Stomach smooth muscle (tissue), 2 donors: Measurements from ENCODE around the gene OR52A1.
"Not testable (repeated sequence)": the region's sequence is repeated elsewhere in the genome, so short reads cannot be mapped to it uniquely, and the experiment has no call there.

ENCODE experiments used
- H3K27ac ChIP-seq: one replicate; pipeline ENCODE4 v1.7.0; 2013; ENCODE audit warnings: mild to moderate bottlenecking, low read length, inconsistent platforms
- H3K27me3 ChIP-seq, 2 donors: one replicate each; pipeline ENCODE4 v1.7.0; 2013; ENCODE audit warnings: low read length in 2 of 2; ENCODE audit not compliant: insufficient read depth in 2 of 2, control insufficient read depth in 1 of 2
- H3K36me3 ChIP-seq, 2 donors: one replicate each; pipeline ENCODE4 v1.7.0; 2013; ENCODE audit warnings: low read length in 2 of 2; ENCODE audit not compliant: control insufficient read depth in 2 of 2, insufficient read depth in 2 of 2
- H3K4me1 ChIP-seq: one replicate; pipeline ENCODE4 v1.7.0; 2013; ENCODE audit warnings: low read length; ENCODE audit not compliant: control insufficient read depth, insufficient read depth
- H3K4me3 ChIP-seq, 2 donors: one replicate each; pipeline ENCODE4 v1.7.0; 2013; ENCODE audit warnings: low read length in 2 of 2
- H3K9ac ChIP-seq, 2 donors: one replicate each; pipeline ENCODE4 v1.7.0; 2013; ENCODE audit warnings: low read length in 2 of 2, mild to moderate bottlenecking in 1 of 2
- H3K9me3 ChIP-seq, 2 donors: one replicate each; pipeline ENCODE4 v1.7.0; 2013; ENCODE audit warnings: low read length in 2 of 2; ENCODE audit not compliant: control insufficient read depth in 2 of 2
- donor health status: healthy.
- donor health status: Pancreatic carcinoma.

OR52A1 gene

DNA sequence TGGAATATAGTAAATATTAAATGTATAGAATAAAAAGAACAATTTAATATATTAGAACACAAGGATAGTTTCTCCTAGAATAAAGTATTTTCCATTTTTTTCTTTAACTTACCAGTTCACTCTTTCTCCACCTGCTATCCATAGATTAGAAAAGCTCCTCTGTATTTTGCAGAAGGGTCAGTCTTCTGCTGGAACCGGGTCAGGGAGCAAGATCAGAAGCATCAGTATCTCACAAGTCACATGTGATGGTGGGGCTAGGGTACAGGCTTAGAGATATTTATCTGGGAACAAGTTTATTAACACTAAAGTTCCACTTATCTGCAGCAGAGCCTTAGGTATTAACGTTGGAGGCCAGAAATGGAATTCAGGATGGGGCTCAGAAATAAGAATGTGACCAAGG lies 17.3 kb upstream of the OR52A1 start:
- Histone ChIP-seq H3K4me3 (no peak overlapping the region), H3K4me1 (no peaks in the 10 kb centered on the region), H3K36me3 (no peaks in the 10 kb centered on the region), H3K9me3 (no peaks in the 10 kb centered on the region), H3K27me3 (no peaks in the 10 kb centered on the region), H3K9ac (no peak overlapping the region), H3K27ac (no peak overlapping the region)

DNA sequence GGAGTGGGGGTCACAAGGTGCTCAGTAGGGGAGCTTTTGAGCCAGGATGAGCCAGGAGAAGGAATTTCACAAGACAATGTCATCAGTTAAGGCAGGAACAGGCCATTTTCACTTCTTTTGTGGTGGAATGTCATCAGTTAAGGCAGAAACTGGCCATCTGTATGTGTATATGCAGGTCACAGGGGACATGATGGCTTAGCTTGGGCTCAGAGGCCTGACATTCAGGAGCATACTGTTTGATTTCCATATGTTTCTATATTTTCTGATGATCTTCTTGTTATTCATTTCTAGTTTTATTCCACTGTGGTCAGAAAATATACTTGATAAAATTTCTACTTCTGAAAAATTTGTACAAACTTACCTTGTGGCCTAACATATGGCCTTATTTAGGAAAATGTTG lies 11.3 kb upstream of the OR52A1 start:
- H3K9me3 ChIP-seq, H3K9ac ChIP-seq, H3K36me3 ChIP-seq, H3K4me3 ChIP-seq, H3K4me1 ChIP-seq, H3K27ac ChIP-seq, H3K27me3 ChIP-seq: not testable (repeated sequence)

DNA sequence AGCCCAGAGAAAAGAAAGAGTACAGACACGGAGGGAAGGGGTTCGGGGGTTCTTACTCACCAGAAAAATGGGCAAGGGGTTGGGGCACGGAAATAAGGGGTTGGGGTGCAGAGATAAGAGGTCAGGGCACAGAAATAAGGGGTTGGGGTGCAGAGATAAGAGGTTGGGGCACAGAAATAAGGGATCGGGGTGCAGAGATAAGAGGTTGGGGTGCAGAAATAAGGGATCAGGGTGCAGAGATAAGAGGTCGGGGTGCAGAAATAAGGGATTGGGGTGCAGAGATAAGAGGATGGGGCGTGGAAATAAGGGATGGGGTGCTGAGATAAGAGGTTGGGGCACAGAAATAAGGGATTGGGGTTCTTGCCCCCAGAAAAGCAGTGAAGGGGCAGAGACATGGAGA lies 10.2 kb upstream of the OR52A1 start:
- not testable (repeated sequence) for H3K36me3 ChIP-seq, H3K27ac ChIP-seq, H3K9me3 ChIP-seq, H3K4me3 ChIP-seq, H3K4me1 ChIP-seq, H3K9ac ChIP-seq, H3K27me3 ChIP-seq

DNA sequence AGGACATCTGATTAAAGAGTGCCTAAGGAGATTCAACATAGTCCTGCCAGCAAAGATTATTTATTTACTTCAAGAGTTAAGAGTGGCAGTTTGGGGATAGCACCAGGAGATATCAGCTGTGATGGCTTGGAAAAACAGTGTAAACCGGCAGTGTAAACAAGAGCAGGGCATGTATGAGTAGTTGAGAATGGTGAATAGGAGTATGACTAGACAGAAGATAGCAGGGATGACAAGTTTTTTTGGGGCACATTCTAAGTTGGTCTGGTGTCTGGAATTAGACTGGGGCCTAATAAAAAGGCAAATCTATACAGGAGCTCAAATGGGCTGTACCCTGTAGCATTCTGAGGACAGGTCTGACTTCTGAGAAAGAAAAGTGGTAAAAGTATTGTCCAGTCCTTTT lies 6.5 kb upstream of the OR52A1 start:
- not testable (repeated sequence) for H3K9me3 ChIP-seq, H3K27ac ChIP-seq, H3K36me3 ChIP-seq, H3K4me3 ChIP-seq, H3K4me1 ChIP-seq, H3K9ac ChIP-seq, H3K27me3 ChIP-seq

DNA sequence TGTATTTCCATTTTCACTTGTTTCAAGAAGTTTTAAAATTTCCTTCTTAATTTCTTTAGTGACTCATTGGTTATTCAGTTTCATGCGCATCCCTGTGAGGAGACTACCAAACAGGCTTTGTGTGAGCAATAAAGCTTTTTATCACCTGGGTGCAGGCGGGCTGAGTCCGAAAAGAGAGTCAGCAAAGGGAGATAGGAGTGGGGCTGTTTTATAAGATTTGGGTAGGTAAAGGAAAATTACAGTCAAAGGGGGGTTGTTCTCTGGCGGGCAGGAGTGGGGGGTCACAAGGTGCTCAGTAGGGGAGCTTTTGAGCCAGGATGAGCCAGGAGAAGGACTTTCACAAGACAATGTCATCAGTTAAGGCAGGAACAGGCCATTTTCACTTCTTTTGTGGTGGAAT lies 5.7 kb upstream of the OR52A1 start:
- not testable (repeated sequence) for H3K4me1 ChIP-seq, H3K9ac ChIP-seq, H3K9me3 ChIP-seq, H3K36me3 ChIP-seq, H3K27ac ChIP-seq, H3K27me3 ChIP-seq, H3K4me3 ChIP-seq

DNA sequence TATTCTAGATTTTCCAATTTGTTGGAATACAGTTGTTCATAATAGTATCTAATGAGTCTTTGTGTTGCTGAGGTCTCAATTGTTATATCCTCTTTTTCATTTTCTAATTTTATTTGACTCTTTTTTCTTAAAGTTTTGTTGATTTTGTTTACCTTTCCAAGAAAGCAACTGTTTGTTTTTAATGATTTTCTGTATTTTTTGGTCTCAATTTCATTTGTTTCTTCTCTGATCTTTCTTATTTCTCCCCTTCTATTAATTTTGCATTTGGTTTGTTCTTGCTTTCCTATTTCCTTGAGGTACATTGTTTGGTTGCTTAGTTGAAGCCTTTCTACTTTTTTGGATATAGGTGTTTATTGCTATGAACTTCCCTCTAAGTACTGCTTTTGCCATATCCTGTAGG lies 5.2 kb upstream of the OR52A1 start:
- Histone ChIP-seq H3K27ac (no peak overlapping the region), H3K36me3 (no peaks in the 10 kb centered on the region), H3K4me1 (no peaks in the 10 kb centered on the region), H3K9ac (no peak overlapping the region), H3K4me3 (no peak overlapping the region), H3K9me3 (no peaks in the 10 kb centered on the region), H3K27me3 (no peaks in the 10 kb centered on the region)

DNA sequence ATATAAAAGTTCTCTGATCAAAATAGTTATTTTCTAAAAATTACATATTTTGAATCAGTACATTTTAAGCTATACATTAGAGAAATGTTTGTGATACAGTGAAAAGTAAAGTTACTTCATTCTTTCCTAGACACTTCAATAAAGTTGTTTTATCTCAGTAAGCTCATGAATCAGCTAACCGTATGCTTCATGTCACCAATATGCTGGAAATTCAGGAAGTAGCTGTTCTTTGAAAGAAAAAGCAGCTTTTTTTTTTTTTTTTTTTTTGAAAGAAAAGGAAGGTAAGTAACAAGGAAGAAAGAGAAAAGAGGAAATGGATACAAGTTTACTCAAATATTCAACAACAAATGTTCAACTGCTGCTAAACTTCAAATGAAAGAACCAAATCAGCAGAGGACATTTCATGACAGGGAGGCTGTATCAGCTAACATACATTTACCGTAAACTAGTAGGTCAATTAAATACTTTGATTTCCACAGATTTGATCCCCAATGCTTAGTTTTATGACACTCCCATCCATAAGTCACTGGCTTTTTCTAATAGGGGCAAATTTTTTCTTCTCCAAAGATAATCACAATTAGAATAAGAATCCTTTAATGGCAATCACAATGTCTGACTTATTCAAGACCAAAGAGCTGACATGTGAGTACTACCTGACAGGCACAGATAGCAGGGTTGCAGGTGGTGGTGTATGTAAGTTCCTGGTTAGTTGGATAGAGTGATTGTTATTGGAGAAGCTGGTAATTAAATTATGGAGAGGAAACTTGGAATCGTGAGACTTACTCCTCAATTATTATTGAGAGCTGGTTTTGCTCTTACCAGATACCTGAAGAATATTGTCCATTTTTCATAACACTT lies 754 bp downstream of the OR52A1 start:
- Histone ChIP-seq H3K4me3 (no peak overlapping the region), H3K9ac (no peak overlapping the region), H3K36me3 (no peaks in the 10 kb centered on the region), H3K9me3 (no peaks in the 10 kb centered on the region), H3K4me1 (no peaks in the 10 kb centered on the region), H3K27me3 (no peaks in the 10 kb centered on the region), H3K27ac (no peak overlapping the region)

DNA sequence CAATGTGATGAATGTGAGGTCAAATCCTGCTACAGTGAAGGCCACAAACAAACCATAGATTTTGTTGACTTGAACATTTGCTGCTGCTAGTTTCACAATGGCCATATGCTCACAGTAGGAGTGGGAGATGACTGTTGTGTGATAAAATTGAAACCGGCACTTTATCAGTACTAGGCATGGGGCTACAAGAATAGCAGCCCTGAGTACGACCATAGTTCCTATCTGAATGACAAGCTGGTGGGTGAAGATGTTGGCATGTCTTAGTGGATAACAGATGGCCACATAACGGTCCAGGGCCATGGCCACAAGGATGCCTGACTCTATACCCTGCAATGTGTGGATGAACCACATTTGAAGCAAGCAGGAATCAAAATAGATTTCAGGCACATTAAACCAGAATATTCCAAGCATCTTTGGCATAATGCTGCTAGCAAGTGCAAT lies 2.8 kb downstream of the OR52A1 start:
- Histone ChIP-seq H3K9me3 (no peaks in the 10 kb centered on the region), H3K27me3 (no peaks in the 10 kb centered on the region), H3K9ac (no peak overlapping the region), H3K4me1 (no peaks in the 10 kb centered on the region), H3K36me3 (no peaks in the 10 kb centered on the region), H3K4me3 (no peak overlapping the region), H3K27ac (no peak overlapping the region)

DNA sequence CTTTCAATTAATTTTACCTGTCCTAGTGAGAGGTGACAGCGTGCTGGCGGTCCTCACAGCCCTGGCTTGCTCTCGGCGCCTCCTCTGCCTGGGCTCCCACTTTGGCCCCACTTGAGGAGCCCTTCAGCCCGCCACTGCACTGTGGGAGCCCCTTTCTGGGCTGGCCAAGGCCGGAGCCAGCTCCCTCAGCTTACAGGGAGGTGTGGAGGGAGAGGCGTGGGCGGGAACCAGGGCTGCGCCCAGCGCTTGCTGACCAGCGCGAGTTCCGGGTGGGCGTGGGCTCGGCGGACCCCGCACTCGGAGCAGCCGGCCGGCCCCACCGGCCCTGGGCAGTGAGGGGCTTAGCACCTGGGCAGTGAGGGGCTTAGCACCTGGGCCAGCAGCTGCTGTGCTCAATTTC lies 10.4 kb downstream of the OR52A1 start:
- not testable (repeated sequence) for H3K36me3 ChIP-seq, H3K9ac ChIP-seq, H3K27ac ChIP-seq, H3K27me3 ChIP-seq, H3K4me1 ChIP-seq, H3K9me3 ChIP-seq, H3K4me3 ChIP-seq

DNA sequence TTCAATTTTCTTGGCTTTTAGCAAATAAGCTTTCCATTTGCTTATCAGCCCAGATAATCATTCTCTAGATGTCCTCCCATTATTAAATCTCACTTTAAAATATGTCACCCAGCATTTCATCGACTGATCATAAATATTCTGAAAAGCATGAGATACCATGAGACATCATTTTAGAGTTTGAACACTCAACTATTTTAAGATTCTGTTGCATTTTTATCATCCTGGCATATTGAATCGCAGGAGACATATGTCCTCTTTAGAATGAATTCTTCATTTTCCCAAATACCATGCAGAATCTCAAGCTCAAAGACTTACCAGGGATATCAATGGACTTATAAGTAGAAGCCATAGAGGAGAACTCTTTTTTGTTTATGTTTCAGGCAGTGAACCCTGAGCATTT lies 16.6 kb downstream of the OR52A1 start, which contains the start of gene OR52A5:
Gene OR52A5, minus strand, starts transcription at position 361 of the 400 bp plus-strand sequence. CDS start 5,714 bp downstream, outside the sequence.
- Histone ChIP-seq H3K4me3 (no peak within 1 kb of the TSS), H3K9me3 (no peaks in the 10 kb centered on the region), H3K27ac (no peak within 1 kb of the TSS)

DNA sequence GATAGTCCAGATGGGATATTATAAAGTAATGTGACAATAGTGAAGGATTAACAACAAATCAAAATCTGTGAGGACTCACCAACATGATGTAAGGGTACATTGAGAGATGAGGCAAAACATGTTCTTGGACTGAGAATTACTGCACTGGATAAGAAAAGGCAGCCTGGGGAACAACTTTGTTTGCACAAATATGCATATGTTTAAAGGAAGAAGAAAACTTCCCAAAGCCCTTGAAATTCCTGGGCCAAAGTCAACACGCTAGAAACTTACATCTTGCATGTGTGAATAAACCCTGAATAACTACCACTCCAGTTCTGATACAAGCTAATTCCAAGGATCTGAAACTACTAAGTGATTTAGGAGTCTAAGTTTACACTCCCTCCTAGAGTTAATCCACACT lies 17.5 kb downstream of the OR52A1 start:
- Histone ChIP-seq H3K36me3 (no peaks in the 10 kb centered on the region), H3K9ac (no peak overlapping the region), H3K9me3 (no peaks in the 10 kb centered on the region), H3K4me1 (no peaks in the 10 kb centered on the region), H3K4me3 (no peak overlapping the region), H3K27ac (no peak overlapping the region), H3K27me3 (no peaks in the 10 kb centered on the region)

More for the DNA sequence above, 16.6 kb downstream of the OR52A1 start, which contains the start of gene OR52A5:
- Histone ChIP-seq H3K36me3 (no peaks in the 10 kb centered on the region), H3K9ac (no peak within 1 kb of the TSS), H3K4me1 (no peaks in the 10 kb centered on the region), H3K27me3 (no peaks in the 10 kb centered on the region)
